NCI-H1694 (cell line): ENCODE measurements around the gene SEC14L5.

Source experiments
- DNase-seq: peaks from one replicate; lab custom pipeline; 2025; lab: John Stamatoyannopoulos, UW

The SEC14L5 gene

GRCh38 chr16:4987250-4987579 is 29.1 kb downstream of the SEC14L5 start:
- no peak for DNase-seq

- DNase-seq: no peak
These were observed 29.6 kb downstream of the SEC14L5 start for GRCh38 chr16:4987580-4988374.

DNA sequence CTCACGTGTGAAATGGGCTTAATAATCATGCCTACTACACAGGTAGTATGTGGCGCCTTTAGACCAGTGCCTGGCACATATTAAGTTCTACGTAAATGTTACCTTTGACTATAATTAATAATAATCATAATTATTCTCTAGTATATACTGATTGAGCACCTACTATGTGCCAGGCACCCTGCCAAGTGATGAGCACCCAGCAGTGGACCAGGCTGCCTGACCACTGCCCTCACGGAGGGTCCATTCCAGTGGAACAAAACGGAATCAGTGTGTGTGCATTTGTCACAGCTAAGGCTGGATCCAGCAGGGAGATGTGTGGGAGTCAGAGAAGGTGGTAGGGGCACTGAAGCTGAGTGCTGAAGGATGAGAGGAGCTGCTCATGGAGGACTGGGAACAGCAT is 30.5 kb downstream of the SEC14L5 start:
- DNase-seq: no peak

DNA sequence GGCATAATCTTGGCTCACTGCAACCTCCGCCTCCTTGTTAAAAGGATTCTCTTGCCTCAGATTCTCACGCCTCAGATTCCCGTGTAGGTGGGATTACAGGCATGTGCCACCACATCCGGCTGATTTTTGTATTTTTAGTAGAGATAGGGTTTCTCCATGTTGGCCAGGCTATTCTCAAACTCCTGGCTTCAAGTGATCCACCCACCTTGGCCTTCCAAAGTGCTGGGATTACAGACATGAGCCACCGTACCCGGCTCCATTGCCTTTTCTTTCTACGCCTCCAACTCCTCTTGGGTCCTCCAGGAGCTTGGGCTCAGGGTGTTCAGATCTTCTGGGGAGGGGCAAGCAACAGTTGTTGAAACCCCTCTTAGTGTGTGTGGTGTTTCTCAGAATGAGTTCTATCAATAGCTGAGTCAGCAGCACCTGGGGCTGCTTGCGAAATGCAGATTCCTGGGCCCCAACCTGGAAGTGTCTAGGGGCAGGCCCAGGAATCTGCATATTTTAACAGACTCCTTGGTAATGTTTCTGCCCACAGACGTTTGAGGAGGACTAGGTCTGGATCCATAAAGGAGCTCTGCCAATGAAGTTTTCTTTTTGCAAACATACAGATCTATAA is 31.4 kb downstream of the SEC14L5 start:
- no peak for DNase-seq

DNA sequence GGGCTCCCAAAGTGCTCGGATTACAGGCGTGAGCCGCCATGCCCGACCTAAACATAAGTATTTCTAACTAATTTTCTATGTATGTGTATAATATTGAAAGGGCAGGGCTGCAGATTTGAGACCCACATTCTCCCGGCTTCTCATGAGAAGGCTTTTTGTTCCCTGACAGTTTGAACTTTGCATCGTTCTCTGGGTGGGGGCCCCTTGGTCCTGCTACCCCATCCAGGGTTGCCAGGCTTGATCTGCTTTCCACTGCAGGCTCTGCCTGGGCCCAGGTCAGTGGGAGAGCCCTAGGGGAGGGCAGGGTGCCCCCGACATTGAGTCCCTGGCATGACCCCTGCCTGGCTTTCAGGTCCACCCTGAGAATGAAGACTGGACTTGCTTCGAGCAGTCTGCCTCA is 32.3 kb downstream of the SEC14L5 start:
- no peak for DNase-seq

GRCh38 chr16:4991754-4992153 is 33.6 kb downstream of the SEC14L5 start:
- no peak for DNase-seq

DNA sequence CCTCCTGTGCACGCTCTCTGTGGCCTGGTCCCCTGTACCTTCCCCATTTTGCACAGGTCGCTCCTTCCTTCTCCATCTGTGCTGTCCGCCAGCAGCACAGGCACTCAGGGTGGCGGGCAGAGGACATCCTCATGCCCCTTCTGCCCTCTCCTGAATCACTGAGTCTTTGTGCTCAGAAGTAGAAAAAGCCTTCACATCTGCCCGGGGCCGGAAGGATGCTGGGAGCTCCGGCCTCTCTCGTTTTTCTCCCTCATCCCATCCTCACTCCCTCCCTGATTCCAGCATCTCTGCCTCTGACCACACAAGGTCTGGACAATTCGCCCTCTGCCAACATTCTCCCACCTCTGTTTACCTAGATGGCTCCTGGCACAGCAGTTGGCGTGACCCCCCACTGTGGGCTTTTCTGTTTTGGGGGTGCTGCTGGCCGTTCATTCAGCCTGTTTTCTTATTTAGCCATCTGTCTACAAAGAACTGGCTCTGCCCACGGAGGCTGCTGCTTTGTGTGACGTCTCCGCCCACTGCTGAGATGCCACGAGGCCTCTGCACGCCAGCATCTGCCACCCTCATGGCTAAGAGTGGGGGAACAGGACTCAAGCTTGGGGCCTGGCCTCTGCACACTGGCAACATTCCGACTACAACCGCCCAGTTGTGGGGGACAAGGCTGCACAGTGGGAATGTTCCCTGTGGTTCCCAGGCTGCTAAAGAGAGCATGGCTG is 36.7 kb downstream of the SEC14L5 start:
- no peak for DNase-seq

GRCh38 chr16:5000573-5001001 is 42.5 kb downstream of the SEC14L5 start:
- no peak for DNase-seq

DNA sequence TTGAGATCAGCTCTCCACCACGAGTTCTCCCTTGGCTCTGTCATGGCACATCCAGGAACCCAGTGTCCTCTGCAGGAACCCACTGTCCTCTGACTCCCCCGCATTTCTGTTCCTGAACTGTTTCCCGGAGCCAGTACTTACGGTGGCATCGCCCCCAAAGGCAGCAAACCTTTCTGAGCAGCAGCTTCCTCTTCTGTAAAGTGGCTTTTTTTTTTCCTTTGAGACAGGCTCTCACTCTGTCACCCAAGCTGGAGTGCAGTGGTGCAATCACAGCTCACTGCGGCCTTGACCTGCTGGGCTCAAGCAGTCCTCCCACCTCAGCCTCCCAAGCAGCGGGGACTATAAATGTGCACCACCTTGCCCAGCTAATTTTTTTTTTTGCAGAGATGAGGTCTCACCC is 43.4 kb downstream of the SEC14L5 start:
- no peak for DNase-seq

DNA sequence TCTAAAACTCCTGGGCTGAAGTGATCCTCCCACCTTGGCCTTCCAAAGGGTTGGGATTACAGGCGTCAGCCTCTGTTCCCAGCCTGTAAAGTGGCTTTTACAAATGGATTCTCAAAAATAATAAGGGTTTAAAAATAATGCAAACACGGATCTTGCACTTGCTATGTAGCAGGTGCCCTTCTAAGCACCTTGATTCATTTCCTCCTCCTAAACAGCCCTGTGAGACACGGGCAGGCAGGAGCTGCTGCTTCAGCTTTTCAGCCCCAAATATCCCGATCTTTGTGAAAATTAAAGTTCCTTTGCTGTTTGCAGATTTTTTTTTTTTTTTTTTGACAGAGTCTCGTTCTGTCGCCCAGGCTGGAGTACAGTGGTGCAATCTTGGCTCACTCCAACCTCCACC is 43.9 kb downstream of the SEC14L5 start:
- no peak for DNase-seq

DNA sequence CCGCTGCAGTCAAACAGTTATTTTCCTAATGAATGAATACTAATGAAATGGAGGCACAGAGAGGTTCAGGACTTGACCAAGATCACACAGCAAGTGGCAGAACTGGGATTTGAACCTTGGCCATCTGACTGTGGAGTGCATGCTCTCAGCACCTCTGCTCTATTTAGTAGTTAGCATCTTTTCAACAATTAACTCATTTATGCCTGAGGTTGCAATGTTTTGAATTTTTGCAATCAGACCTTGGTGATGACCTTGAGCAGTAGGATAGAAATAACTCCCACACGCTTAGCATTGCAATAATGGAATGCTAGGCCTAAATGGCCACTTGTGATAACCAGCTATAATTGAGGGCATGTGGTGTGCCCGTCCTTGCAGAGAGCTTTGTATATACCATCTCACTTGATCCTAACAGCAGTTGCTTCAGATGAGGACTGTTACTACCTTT is 44.6 kb downstream of the SEC14L5 start:
- DNase-seq: no peak

- no peak for DNase-seq
These were observed 45.1 kb downstream of the SEC14L5 start for GRCh38 chr16:5003211-5003610.

DNA sequence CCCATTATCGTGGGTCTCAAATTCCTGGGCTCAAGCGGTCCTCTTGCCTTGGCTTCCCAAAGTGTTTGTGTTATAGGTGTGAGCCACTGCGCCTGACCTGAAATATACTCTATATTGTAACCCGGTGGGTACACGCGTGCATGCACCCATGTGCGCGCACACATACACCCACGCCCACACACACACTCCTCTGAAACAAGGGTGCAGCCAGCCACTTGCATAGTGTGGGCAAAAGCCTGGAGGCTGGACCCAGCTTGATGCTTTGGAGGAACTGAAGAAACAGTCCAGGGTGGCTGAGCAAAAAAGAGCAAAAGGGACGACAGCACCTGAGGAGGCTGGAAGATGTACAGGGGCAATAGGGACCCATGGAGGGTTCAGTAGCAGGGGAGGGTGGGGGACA is 45.7 kb downstream of the SEC14L5 start:
- no peak for DNase-seq

GRCh38 chr16:5004311-5004710 is 46.2 kb downstream of the SEC14L5 start:
- DNase-seq: no peak

- no peak for DNase-seq
These were observed 47.8 kb downstream of the SEC14L5 start for GRCh38 chr16:5005916-5006315.

DNA sequence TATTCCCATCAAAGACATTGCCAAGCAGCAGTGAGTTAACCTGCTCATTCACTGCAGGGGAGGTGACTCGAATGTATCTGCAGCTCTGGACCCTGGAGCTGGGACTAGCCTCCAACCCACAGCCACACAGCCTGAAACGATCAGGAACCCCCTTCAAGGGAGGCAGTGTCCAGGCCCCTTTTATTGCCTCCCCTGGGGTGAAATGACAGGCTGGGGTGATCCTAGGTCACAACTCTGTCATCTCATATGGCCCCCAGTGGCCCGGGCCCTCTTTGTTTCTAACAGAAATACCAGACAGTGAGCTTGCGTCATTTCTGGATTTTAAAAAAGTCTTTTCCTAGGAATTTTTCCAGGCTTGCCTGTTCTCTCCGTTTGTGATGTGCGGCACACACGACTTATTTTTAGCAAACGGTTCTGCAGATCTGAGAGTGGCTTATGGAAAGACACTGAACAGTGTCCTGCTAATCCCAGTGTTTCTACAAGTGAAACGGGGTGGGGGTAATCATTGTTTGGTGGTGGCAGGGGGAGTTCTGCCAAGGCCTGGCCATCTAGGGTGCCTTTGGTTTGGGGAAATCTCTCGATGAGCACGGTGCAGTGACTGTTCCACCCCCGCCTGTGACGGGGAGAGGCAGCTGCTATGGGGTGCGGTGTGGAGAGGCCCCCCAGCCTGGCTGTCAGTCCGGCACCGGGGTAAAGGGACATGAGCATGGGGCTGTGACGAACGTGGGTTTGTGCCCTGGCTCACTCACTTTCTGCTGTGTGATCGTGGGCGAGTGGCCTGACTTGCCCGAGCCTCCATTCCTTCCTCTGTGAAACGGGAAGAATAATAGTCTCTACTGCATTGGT is 48.4 kb downstream of the SEC14L5 start:
- no peak for DNase-seq

GRCh38 chr16:5007256-5007655 is 49.1 kb downstream of the SEC14L5 start:
- DNase-seq: no peak

DNA sequence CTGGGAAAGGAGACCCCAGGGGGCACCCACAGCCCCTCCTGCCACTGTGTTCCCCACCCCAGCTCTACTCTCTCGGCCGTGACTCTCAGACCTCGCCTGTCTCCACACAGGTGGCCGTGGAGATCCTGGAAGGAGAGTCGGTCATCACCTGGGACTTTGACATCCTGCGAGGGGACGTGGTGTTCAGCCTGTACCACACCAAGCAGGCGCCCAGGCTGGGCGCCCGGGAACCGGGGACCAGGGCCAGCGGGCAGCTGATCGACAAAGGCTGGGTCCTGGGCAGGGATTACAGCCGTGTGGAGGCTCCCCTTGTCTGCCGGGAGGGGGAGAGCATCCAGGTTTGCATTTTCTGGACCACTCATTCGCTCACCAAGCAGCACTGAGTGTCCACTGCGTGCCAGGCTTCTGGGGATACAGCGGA is 50.2 kb downstream of the SEC14L5 start:
- DNase-seq: no peak

DNA sequence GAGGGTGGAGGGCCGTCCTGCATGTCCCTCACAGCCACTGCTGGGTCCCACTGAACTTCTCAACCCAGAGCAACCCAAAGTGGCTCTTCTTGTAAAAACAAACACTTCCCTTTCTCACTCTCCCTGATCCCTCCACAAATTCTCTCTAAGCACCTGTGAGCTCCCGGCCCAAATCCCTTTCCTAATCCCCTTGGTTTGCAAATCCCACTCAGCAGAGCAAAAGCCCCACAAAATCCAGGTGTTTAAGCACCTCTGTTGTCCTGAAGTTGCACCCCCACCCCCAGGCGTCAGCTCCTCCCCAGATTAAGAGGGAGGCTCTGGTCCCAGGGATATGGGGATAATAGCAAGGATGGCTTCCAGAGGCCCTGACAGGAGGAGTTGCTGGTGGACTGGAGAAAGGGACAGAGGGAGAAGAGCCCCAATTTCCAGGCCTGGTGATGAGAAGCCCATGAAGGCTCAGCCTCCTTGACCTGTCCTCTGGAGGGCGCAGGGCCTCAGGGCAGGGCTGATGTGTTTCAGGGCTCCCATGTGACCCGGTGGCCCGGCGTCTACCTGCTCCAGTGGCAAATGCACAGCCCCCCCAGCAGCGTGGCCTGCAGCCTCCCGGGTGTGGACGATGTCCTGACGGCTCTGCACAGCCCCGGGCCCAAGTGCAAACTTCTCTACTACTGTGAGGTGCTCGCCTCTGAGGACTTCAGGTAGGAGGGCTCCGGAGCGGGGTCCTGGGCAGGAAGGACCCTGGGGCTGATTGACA is 52.6 kb downstream of the SEC14L5 start:
- no peak for DNase-seq

DNA sequence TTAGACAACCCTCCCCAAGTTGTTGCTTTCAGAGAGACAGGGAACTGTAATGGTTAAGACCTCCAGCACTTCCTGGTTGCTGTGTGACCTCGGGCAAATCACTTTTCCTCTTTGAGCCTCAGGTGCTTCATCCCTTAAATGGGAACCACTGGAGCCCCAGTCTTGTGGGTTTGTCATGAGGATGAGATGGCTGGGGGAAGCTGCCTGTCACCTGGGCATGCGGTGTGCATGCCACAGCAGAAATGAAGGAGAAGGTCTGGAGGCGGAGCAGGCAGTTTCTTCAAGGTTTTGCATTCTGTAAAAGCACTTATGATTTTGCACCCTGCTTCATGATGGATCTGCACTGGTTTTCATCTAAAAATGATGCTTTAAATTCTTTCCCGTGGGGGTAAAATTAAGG is 53.5 kb downstream of the SEC14L5 start:
- DNase-seq: no peak

- no peak for DNase-seq
These were observed 54.8 kb downstream of the SEC14L5 start for GRCh38 chr16:5012887-5013286.

GRCh38 chr16:5015351-5015750 is 57.2 kb downstream of the SEC14L5 start:
- no peak for DNase-seq
